Measurements from ENCODE around the gene EEPD1.
"Not testable (repeated sequence)": the region's sequence is repeated elsewhere in the genome, so short reads cannot be mapped to it uniquely, and the experiment has no call there.

EEPD1 gene

GRCh38 chr7:36141850-36142249 lies 11.2 kb upstream of the EEPD1 start:
- no peaks in the 10 kb centered on the region for H3K4me1 Mint-ChIP-seq
- no peak for ATAC-seq
- H3K27me3 Mint-ChIP-seq: peaks cover 6% of the 10 kb centered on the region
- H3K9me3 Mint-ChIP-seq: peaks cover 8% of the 10 kb centered on the region
- no peak overlapping the region for H3K27ac Mint-ChIP-seq
- H3K36me3 Mint-ChIP-seq: no peaks in the 10 kb centered on the region
- no peak overlapping the region for H3K4me3 Mint-ChIP-seq

- H3K9me3 Mint-ChIP-seq: peaks cover 8% of the 10 kb centered on the region
- H3K27me3 Mint-ChIP-seq: peaks cover 6% of the 10 kb centered on the region
- no peaks in the 10 kb centered on the region for H3K36me3 Mint-ChIP-seq
- H3K4me3 Mint-ChIP-seq: no peak overlapping the region
- H3K27ac Mint-ChIP-seq: no peak overlapping the region
- no peaks in the 10 kb centered on the region for H3K4me1 Mint-ChIP-seq
- no peak for ATAC-seq
Measured at GRCh38 chr7:36144189-36144588, 8.9 kb upstream of the EEPD1 start.

DNA sequence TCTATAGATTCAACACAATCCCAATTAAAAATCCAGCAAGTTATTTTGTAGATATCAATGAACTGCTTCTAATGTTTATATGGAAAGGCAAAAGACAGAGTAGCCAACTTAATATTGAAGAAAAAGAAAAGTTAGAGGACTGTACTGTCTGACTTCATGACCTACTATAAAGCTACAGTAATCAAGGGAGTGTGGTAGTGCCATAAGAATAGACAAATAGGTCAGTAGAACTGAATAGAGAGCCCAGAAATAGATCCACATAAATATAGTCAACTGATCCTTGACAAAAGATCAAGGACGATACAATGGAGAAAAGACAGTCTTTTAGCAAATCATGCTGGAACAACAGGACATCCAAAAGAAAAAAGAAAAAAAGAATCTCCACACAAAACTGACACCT lies 7.4 kb upstream of the EEPD1 start:
- Mint-ChIP-seq H3K4me3 (no peak overlapping the region), H3K36me3 (no peaks in the 10 kb centered on the region), H3K9me3 (peaks cover 3% of the 10 kb centered on the region), H3K27ac (no peak overlapping the region), H3K27me3 (no peaks in the 10 kb centered on the region), H3K4me1 (no peaks in the 10 kb centered on the region)
- no peak for ATAC-seq

DNA sequence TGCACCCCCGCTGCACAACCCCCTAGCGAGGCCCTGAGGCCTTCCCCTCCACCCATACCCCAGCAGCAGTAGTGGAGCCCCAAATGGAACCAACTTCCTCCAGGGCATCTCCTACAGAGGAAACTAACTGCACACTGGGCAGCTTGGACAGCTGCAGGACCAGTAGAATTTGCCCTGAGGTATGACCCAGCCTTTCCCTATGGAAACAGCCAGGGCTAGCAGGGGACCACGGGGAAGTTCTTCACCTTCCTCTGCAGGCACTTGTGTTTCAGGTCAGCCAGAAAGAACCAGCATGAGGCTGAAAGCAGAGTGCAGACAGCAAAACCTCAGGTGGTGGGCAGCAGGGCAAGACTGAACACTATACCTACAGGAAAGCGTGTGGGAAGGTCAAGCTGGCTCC lies 5.7 kb upstream of the EEPD1 start:
- no peaks in the 10 kb centered on the region for H3K36me3 Mint-ChIP-seq
- no peaks in the 10 kb centered on the region for H3K27me3 Mint-ChIP-seq
- no peak overlapping the region for H3K27ac Mint-ChIP-seq
- ATAC-seq: peak; percentile 37
- no peaks in the 10 kb centered on the region for H3K9me3 Mint-ChIP-seq
- H3K4me1 Mint-ChIP-seq: no peaks in the 10 kb centered on the region
- H3K4me3 Mint-ChIP-seq: no peak overlapping the region

GRCh38 chr7:36148422-36149065 lies 4.5 kb upstream of the EEPD1 start:
- Mint-ChIP-seq H3K9me3 (no peaks in the 10 kb centered on the region), H3K27me3 (no peaks in the 10 kb centered on the region), H3K4me3 (no peak overlapping the region), H3K27ac (no peak overlapping the region), H3K4me1 (peaks cover under 1% of the 10 kb centered on the region), H3K36me3 (no peaks in the 10 kb centered on the region)
- ATAC-seq: no peak

- not testable (repeated sequence) for H3K36me3 Mint-ChIP-seq, H3K9me3 Mint-ChIP-seq, H3K4me3 Mint-ChIP-seq, H3K4me1 Mint-ChIP-seq, H3K27me3 Mint-ChIP-seq, ATAC-seq, H3K27ac Mint-ChIP-seq
Measured at GRCh38 chr7:36149240-36149639, 3.8 kb upstream of the EEPD1 start.

DNA sequence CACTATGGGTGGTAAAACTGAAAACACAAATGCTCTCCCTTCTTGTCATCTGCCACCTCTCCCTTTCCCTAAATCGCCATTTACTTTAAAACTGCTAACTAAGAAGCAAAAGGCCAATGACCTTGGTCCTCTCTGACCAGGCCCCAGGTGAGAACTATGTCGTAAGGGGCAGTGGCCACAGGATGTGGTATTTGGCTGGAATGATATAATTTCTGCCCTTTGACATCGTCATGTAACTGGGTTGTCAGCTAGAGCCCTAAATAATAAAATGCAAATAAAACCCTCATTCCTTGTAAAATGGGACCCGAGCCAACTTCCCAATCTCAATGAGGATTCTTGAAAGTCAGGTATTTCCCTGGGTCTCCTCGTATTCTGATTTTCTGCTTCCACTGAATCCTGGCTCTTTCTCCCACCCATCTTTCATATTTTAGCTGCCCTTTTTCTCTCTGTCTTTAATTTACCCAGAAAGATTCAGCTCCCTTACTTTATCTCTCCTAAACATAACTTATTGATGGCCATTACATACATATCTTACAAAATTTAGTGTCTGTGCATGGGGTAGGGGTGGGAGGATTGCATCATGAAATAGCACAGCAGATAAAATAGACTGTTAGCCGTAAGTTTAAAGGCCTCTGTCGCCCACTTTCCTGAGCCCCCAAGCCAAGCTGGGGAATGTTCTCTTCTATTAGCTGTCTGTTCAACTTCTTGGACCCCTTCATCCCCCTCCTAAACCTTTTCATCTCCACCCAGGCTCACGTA lies 3.2 kb upstream of the EEPD1 start:
- H3K9me3 Mint-ChIP-seq: no peaks in the 10 kb centered on the region
- peaks cover 10% of the 10 kb centered on the region for H3K27me3 Mint-ChIP-seq
- peaks cover 9% of the 10 kb centered on the region for H3K4me1 Mint-ChIP-seq
- no peak overlapping the region for H3K27ac Mint-ChIP-seq
- no peak overlapping the region for H3K4me3 Mint-ChIP-seq
- no peak for ATAC-seq
- no peaks in the 10 kb centered on the region for H3K36me3 Mint-ChIP-seq

DNA sequence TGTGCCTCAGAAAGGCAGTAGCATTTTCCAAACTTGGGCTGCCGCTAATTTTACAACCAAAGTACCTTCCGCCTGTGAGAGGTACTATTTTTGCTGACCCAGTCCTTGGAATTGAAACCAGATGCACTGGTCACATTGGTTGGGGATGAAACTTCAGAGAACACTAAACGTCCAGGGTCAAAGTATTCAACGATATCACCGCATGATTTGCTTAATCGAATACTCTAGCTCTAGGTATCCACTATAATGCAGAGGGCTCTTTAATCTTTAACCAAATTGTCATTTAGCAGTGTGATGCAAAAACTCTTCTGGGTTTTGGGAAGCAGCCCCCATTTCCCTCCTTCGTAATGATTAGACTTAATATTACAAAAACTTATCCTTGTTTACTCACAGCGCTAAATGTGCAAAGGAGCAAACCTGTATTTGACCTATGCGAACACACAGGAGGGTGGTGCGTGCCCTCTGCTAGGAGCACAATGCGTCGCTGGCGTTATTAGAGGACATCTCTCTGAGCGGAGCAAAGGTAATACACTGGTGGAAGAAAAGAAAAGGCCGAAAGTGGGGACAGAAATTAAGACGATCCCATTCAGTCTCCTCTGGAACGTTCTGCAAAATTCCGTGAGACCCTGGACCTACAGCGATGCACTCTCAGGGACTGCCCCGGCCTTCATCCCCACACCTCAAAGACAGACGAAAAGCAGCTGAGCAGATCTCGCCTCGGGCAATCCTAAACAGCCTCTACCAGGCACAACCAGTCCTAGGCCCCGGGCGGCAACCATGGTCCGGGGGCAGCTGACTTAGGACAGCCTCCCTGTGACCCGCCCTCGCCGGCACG lies 916 bp upstream of the EEPD1 start:
- Mint-ChIP-seq H3K27me3 (peaks cover 24% of the 10 kb centered on the region), H3K36me3 (no peaks in the 10 kb centered on the region), H3K27ac (no peak overlapping the region), H3K9me3 (no peaks in the 10 kb centered on the region), H3K4me1 (peaks cover 9% of the 10 kb centered on the region), H3K4me3 (peak overlapping the region; percentile 62)
- no peak for ATAC-seq

GRCh38 chr7:36153571-36154097 lies 580 bp downstream of the EEPD1 start:
- Mint-ChIP-seq H3K36me3 (no peaks in the 10 kb centered on the region), H3K9me3 (no peaks in the 10 kb centered on the region), H3K4me1 (peaks cover 9% of the 10 kb centered on the region), H3K27ac (no peak overlapping the region), H3K4me3 (peak overlapping the region; percentile 78), H3K27me3 (peaks cover 24% of the 10 kb centered on the region)
- peak; percentile 25 for ATAC-seq

GRCh38 chr7:36154255-36155212 lies 1.5 kb downstream of the EEPD1 start:
- no peaks in the 10 kb centered on the region for H3K36me3 Mint-ChIP-seq
- peak overlapping the region; percentile 78 for H3K4me3 Mint-ChIP-seq
- H3K4me1 Mint-ChIP-seq: peaks cover 9% of the 10 kb centered on the region
- H3K9me3 Mint-ChIP-seq: no peaks in the 10 kb centered on the region
- H3K27me3 Mint-ChIP-seq: peaks cover 24% of the 10 kb centered on the region
- no peak overlapping the region for H3K27ac Mint-ChIP-seq
- no peak for ATAC-seq

DNA sequence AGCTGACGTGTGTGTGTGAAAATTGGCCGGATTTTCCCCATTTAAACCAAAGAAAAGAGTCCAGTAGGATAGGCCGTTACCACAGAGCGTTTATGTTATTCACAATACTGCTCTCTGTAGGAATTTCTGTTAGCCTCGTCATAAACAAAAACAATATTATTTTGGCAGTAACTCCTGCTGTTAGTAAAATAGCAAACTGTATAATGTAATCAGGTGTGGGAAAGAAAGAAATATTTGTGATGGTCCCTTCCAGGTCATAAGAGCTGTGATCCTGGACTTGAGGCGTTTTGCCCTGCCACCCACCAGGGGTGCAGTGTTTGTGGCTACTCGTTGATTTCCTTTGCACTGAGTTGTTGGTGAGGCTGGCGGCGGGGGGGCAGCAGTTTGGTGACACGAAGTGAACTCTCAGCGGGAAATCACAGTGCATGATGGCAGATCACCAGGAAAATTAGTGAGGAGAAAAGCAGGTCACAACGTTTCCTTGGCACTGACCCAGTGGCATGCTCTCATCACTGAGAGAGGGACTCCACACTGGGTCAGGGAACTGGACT lies 2.8 kb downstream of the EEPD1 start:
- Mint-ChIP-seq H3K4me1 (peaks cover 9% of the 10 kb centered on the region), H3K9me3 (no peaks in the 10 kb centered on the region), H3K4me3 (peak overlapping the region; percentile 49), H3K36me3 (no peaks in the 10 kb centered on the region), H3K27me3 (peaks cover 24% of the 10 kb centered on the region), H3K27ac (no peak overlapping the region)
- ATAC-seq: no peak

GRCh38 chr7:36157527-36158320 lies 4.7 kb downstream of the EEPD1 start:
- Mint-ChIP-seq H3K36me3 (no peaks in the 10 kb centered on the region), H3K27ac (no peak overlapping the region), H3K9me3 (no peaks in the 10 kb centered on the region), H3K4me1 (peaks cover 9% of the 10 kb centered on the region), H3K4me3 (no peak overlapping the region), H3K27me3 (peaks cover 24% of the 10 kb centered on the region)
- no peak for ATAC-seq

DNA sequence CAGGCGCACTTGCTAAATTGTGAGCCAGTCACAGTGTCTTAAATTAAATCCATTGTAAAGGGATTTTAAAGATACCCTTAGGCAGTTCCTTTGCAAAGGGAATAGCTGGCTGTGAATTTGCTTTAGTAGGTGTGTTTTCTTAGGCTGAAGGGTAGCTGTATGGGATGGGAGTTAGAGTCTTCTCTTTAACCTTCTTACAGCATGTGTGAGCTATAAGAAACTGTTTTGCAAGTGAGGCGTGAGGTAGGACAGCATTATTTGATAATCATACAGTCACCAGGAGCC lies 5.2 kb downstream of the EEPD1 start:
- H3K9me3 Mint-ChIP-seq: no peaks in the 10 kb centered on the region
- no peak for ATAC-seq
- H3K4me1 Mint-ChIP-seq: peaks cover 9% of the 10 kb centered on the region
- no peak overlapping the region for H3K4me3 Mint-ChIP-seq
- no peaks in the 10 kb centered on the region for H3K36me3 Mint-ChIP-seq
- no peak overlapping the region for H3K27ac Mint-ChIP-seq
- peaks cover 24% of the 10 kb centered on the region for H3K27me3 Mint-ChIP-seq

DNA sequence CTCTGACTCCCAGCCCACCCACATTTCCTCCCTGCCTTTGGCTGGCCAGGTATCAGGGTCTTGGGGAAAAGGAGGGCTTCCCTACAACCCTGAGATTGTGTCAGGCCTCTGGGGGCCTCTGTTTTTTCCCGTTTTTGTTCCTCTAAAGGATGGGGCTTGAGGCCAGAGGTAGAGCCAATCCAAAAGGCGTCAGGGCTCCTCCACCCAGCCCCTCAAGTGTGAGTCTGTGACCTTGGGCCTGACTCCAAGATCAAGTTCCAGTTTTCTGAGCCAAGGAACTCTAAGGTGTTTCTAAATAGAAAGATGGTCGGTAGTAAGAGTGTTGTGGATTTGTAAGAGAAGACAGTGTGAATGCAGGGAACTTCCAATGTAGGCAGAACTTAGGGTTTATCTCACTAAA lies 6.6 kb downstream of the EEPD1 start:
- peaks cover 16% of the 10 kb centered on the region for H3K27me3 Mint-ChIP-seq
- no peak overlapping the region for H3K4me3 Mint-ChIP-seq
- no peak overlapping the region for H3K27ac Mint-ChIP-seq
- no peaks in the 10 kb centered on the region for H3K9me3 Mint-ChIP-seq
- H3K36me3 Mint-ChIP-seq: no peaks in the 10 kb centered on the region
- no peak for ATAC-seq
- no peaks in the 10 kb centered on the region for H3K4me1 Mint-ChIP-seq
